Uterus (tissue), 4 donors: Measurements from ENCODE around the gene PLA2G7. TPM values are rescaled to one million over a fixed set of nuclear protein-coding genes. Genes with fewer than 3 reads are reported as not detected.

ENCODE experiments used
- DNase-seq, 2 donors: peaks; one replicate each; pipeline ENCODE4 v3.0.0-alpha.2; 2019 to 2020
- H3K27ac ChIP-seq, 2 donors: fragments of 200-600 bp; sonication (generic); 1 replicate in 1 of 2; 2 replicates in 1 of 2; pipeline ENCODE4 v1.5.1; 2016 to 2018
- H3K27me3 ChIP-seq, 2 donors: fragments of 200-600 bp; sonication (generic); one replicate each; pipeline ENCODE4 v1.5.1; 2018 to 2019; ENCODE audit warnings: control low read depth in 1 of 2
- H3K36me3 ChIP-seq, 2 donors: fragments of 200-600 bp; sonication (generic); one replicate each; pipeline ENCODE4 v1.5.1; 2019; ENCODE audit warnings: control low read depth in 1 of 2
- H3K4me1 ChIP-seq, 2 donors: fragments of 200-600 bp; sonication (generic); one replicate each; pipeline ENCODE4 v1.5.1; 2018 to 2019; ENCODE audit warnings: control low read depth in 1 of 2
- H3K4me3 ChIP-seq, 2 donors: fragments of 200-600 bp; sonication (generic); 1 replicate in 1 of 2; 2 replicates in 1 of 2; pipeline ENCODE4 v1.5.1; 2018 to 2019; ENCODE audit warnings: mild to moderate bottlenecking in 1 of 2
- H3K9me3 ChIP-seq, 2 donors: fragments of 200-600 bp; sonication (generic); one replicate each; pipeline ENCODE4 v1.5.1; 2019; ENCODE audit warnings: control low read depth in 1 of 2
- POLR2A ChIP-seq, 2 donors: fragments of 450-650 bp; IDR thresholded peaks; one replicate each; pipeline ENCODE4 v1.6.1; 2016; ENCODE audit warnings: antibody characterized with exemption in 2 of 2, mild to moderate bottlenecking in 1 of 2, moderate library complexity in 1 of 2
- intact Hi-C: fragments of 100-400 bp; cut with DNase I; formaldehyde crosslinking; loops from one replicate; pipeline ENCODE4 v1.15.1; 2023; ENCODE audit warnings: low total_unique reads
- total RNA-seq, 4 donors: library from RNA; depleted of rRNA in 3 of 4; stranded (reverse); fragments of >200 nt in 3 of 4; gene quantifications; one replicate each; pipeline versions ENCODE4 v1.1.0 to v1.2.4, GENCODE V29; 2014 to 2023
- TF ChIP-seq, protein P1 (sequence below), 4 experiments: fragments of 200-600 bp in 2 of 4; fragments of 450-650 bp in 2 of 4; sonication (generic) in 2 of 4; IDR thresholded peaks; one replicate each; pipeline ENCODE4 v1.5.1; 2016 to 2019; ENCODE audit warnings: antibody characterized with exemption in 4 of 4, mild to moderate bottlenecking in 2 of 4, moderate library complexity in 1 of 4
- donor health status: DM: yes; HTN: yes; CAD: no.

Gene PLA2G7
- total RNA-seq, 4 donors from 2014 or later = 3.9 TPM; not detected in 3

DNA sequence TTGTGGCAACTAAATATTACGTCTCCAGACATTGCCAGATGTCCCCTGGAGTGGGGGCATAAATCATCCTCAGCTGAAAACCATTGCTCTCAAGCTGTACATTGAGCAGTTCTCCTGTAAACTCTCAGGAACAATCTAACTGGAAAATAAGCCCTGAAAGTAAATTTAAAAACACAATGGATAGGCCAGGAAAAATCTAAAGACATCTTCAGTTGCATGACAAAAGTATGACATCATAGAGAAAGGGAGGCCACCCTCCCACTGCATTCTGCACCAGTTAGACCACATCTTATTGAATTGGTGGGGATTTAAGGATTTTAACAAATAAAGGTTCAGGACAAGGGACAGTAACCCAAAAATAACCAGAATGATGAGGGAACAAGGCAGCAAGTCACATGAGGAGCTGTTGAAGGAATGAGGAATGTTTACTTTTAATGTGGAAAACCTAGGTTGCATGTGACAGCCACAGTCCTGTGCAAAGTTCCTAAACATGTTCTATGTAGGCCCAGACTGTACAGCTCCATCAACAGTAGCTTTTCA is 5.3 kb downstream of the PLA2G7 start:
- DNase-seq = no peak
- Histone ChIP-seq H3K9me3 (no peaks in the 10 kb centered on the region), H3K27ac (no peak overlapping the region), H3K27me3 (no peaks in the 10 kb centered on the region), H3K4me3 (no peak overlapping the region), H3K36me3 (no peaks in the 10 kb centered on the region), H3K4me1 (no peaks in the 10 kb centered on the region)
- intact Hi-C loops = no loop called here
- no peak for TF ChIP-seq POLR2A (IDR thresholded peaks at IDR 0.05)
- TF ChIP-seq, protein P1, sequence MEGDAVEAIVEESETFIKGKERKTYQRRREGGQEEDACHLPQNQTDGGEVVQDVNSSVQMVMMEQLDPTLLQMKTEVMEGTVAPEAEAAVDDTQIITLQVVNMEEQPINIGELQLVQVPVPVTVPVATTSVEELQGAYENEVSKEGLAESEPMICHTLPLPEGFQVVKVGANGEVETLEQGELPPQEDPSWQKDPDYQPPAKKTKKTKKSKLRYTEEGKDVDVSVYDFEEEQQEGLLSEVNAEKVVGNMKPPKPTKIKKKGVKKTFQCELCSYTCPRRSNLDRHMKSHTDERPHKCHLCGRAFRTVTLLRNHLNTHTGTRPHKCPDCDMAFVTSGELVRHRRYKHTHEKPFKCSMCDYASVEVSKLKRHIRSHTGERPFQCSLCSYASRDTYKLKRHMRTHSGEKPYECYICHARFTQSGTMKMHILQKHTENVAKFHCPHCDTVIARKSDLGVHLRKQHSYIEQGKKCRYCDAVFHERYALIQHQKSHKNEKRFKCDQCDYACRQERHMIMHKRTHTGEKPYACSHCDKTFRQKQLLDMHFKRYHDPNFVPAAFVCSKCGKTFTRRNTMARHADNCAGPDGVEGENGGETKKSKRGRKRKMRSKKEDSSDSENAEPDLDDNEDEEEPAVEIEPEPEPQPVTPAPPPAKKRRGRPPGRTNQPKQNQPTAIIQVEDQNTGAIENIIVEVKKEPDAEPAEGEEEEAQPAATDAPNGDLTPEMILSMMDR (IDR thresholded peaks at IDR 0.05) = no peak

DNA sequence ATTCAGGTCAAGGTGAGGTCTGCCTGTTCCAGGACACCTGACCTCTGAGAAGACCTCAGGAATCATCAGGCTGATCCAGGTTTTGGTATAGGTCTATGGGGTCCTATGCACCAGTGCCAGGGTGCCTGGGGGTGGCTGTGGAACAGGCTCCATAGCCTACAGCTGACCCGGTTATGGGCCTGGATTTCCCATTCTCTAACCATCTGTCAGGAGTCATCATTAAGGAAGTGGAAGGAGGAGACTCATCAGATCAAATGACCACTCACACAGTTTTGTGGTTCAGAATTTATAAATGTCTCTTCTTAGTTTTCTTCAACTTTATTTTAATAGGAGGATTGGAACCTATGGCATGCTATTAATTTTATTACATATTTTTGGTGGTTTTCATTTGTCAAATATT is 14.8 kb downstream of the PLA2G7 start:
- H3K4me1 ChIP-seq = no peaks in the 10 kb centered on the region
- H3K9me3 ChIP-seq = no peaks in the 10 kb centered on the region
- H3K27ac ChIP-seq = no peak overlapping the region
- H3K36me3 ChIP-seq = no peaks in the 10 kb centered on the region
- no peak overlapping the region for H3K4me3 ChIP-seq
- TF ChIP-seq, protein P1 (IDR thresholded peaks at IDR 0.05) = no peak
- no peak for TF ChIP-seq POLR2A (IDR thresholded peaks at IDR 0.05)
- DNase-seq = no peak
- intact Hi-C loops = no loop called here
- no peaks in the 10 kb centered on the region for H3K27me3 ChIP-seq

DNA sequence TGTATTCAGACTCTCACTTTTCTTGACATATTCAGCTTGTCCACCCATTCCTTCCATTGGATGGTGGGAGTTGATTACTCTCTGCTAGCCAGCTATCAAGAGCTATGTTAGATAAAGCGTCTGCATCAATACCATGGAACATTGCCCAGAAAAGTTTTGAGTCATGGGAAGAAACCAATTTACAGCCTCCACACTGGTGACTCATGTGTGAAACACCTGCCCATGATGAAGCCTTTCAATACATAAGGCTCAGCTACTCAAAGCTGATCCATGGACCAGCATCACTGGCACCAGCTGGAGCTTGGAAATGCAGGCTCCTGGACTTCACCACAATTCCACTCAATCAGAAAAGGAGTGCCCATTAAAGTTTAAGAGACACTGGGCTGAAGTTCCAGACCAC is 16.1 kb downstream of the PLA2G7 start:
- no peak overlapping the region for H3K27ac ChIP-seq
- H3K36me3 ChIP-seq = no peaks in the 10 kb centered on the region
- no peak overlapping the region for H3K4me3 ChIP-seq
- H3K9me3 ChIP-seq = no peaks in the 10 kb centered on the region
- H3K4me1 ChIP-seq = no peaks in the 10 kb centered on the region
- DNase-seq = no peak
- TF ChIP-seq, protein P1 (IDR thresholded peaks at IDR 0.05) = no peak
- TF ChIP-seq POLR2A (IDR thresholded peaks at IDR 0.05) = no peak
- no peaks in the 10 kb centered on the region for H3K27me3 ChIP-seq
- intact Hi-C loops = no loop called here

DNA sequence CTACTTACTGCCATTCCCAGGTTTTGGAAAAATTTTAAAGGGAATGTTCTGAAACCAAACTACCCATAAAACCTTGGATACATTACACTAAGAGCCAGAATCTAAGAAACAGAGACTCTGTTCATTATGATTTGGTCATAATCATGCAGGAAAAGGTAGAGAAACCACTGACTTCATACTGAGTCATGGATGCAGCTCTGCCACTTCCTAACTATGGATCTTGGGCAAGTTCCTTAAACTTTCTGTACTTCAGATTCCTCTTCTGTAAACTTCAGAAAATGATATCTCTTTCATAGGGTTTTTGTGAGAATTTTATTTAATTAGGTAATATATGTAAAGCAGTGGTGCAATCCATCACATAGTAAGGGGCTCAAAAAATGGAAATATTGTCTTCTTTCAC is 20.0 kb downstream of the PLA2G7 start:
- H3K27me3 ChIP-seq = no peaks in the 10 kb centered on the region
- H3K36me3 ChIP-seq = no peaks in the 10 kb centered on the region
- H3K27ac ChIP-seq = no peak overlapping the region
- intact Hi-C loops = no loop called here
- no peak for DNase-seq
- H3K9me3 ChIP-seq = no peaks in the 10 kb centered on the region
- H3K4me3 ChIP-seq = no peak overlapping the region
- no peak for TF ChIP-seq POLR2A (IDR thresholded peaks at IDR 0.05)
- TF ChIP-seq, protein P1 (IDR thresholded peaks at IDR 0.05) = no peak
- H3K4me1 ChIP-seq = no peaks in the 10 kb centered on the region

DNA sequence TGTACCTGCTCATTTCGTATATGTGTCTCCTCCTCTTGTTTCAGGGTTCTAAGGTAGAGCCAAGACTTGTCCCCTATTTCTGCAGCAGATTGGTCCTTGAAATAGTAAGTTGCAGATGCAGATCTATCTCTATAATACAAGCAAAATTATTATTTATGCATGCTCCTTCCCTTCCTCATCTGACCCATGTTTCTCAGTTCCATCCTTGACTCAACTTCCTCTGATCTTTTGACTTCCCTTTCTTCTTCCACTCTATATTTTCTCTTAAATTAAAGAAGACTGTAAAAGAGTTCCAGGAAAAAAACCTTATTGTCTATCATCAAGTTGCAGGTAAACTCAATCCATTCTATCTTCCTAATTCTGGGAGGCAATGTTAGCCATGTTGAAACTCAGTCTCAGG is 23.7 kb downstream of the PLA2G7 start:
- no peaks in the 10 kb centered on the region for H3K36me3 ChIP-seq
- no peaks in the 10 kb centered on the region for H3K9me3 ChIP-seq
- intact Hi-C loops = no loop called here
- no peak overlapping the region for H3K4me3 ChIP-seq
- H3K27me3 ChIP-seq = no peaks in the 10 kb centered on the region
- no peaks in the 10 kb centered on the region for H3K4me1 ChIP-seq
- TF ChIP-seq POLR2A (IDR thresholded peaks at IDR 0.05) = no peak
- TF ChIP-seq, protein P1 (IDR thresholded peaks at IDR 0.05) = no peak
- H3K27ac ChIP-seq = no peak overlapping the region
- no peak for DNase-seq
